ENCODE data around the gene MAPK1.
"Not testable (repeated sequence)": the region's sequence is repeated elsewhere in the genome, so short reads cannot be mapped to it uniquely, and the experiment has no call there.

The MAPK1 gene

DNA sequence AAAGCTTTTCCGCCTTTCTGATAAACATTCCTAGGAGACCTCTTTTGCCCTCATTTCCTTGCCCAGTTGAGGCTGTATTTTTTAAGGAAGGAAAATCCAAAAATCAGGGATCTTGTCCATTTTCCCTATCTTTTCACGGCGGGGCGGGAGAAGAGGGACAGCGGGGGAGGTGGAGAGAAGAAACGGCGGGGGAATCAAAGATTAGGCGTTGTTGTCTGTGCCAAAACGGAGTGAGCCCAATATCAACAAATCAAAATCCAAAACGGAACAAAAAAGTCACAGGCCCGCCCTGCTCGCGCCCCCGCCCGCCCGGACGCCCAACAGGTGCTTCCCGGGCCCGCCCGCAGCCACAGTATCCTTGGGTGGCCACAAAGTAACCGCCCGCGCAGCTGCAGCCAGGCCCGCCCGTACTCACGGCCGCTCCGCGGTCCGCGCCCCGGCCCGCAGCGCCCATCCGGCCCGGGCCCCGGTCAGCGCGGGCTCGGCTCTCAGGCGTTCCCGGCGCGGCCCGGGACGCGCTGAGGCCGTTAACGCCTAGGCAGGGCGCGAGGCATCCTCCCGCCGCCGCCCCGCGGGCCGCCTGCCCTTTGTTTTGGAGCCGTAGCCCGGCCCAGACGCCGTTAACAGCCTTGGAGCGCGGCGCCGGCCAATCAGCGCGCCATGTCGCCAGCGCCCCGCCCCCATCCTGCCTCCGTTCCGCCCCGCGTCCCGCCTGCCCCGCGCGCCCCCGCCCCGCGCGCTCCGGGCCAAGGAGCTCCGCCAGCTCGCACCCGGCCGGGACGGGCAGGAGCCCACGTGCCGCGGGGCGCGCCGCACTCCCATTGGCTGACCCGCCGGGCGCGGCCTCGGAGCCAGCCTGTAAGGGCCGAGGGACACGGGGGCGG is 132.0 kb downstream of the MAPK1 start, which contains the start of gene YPEL1:
YPEL1 (minus strand) TSS at position 595 of the 884 bp plus-strand sequence. CDS start 25,050 bp downstream, outside the sequence.
- H3K4me2 ChIP-seq (ENCODE audit: low read length), result peak within 1 kb of the TSS; percentile 95
- H3K36me3 ChIP-seq (ENCODE audit: insufficient read depth, low read length), result no peaks in the 10 kb centered on the region
- peak within 1 kb of the TSS; percentile 89 for H3K4me3 ChIP-seq (ENCODE audit: low read length)
- H3K9me3 ChIP-seq (replicated peaks; ENCODE audit: low read length), result no peaks in the 10 kb centered on the region
- peaks cover 11% of the 10 kb centered on the region for H3K4me1 ChIP-seq (ENCODE audit: control insufficient read depth, insufficient read depth, low read length)
- peaks cover 12% of the 10 kb centered on the region for H3K27me3 ChIP-seq (ENCODE audit: control insufficient read depth, insufficient read depth, low read length)
- peak within 1 kb of the TSS; percentile 75 for H3K9ac ChIP-seq (ENCODE audit: low read depth, low read length)

DNA sequence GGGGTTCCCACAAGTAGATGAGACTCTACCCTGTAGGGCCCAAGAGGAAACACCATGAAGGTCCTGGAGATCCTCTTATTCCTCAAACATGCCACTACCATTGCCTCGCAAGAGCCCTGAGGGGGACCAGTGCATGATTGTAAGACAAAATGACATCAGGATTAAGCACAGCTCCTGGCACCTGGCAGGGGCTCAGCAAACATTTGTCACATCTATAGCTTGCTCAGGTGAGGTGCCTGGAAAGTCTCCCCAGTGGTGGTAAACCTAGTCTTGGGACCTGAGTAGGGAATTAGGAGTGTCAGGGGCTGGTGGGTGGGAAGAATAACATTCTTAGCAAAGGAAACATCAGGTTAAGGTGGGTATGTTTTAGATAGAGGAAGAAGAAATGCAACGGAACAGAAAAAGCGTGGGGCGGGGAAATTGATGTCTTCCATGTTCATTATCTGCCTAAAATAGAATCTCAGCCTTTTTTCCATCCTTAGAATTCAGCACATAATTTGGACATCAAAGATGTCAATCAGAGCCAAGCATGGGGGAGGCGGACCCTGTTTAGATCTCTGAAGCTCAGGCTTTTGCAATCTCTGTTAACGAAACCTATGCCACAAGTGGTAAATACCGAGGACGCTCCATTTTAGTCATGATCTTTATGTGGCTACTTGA is 132.8 kb downstream of the MAPK1 start:
- no peaks in the 10 kb centered on the region for H3K9me3 ChIP-seq (replicated peaks; ENCODE audit: low read length)
- no peaks in the 10 kb centered on the region for H3K36me3 ChIP-seq (ENCODE audit: insufficient read depth, low read length)
- peaks cover 5% of the 10 kb centered on the region for H3K27me3 ChIP-seq (ENCODE audit: control insufficient read depth, insufficient read depth, low read length)
- H3K4me2 ChIP-seq (ENCODE audit: low read length), result peak overlapping the region; percentile 93
- peak overlapping the region; percentile 75 for H3K9ac ChIP-seq (ENCODE audit: low read depth, low read length)
- peak overlapping the region; percentile 89 for H3K4me3 ChIP-seq (ENCODE audit: low read length)
- peaks cover 11% of the 10 kb centered on the region for H3K4me1 ChIP-seq (ENCODE audit: control insufficient read depth, insufficient read depth, low read length)

DNA sequence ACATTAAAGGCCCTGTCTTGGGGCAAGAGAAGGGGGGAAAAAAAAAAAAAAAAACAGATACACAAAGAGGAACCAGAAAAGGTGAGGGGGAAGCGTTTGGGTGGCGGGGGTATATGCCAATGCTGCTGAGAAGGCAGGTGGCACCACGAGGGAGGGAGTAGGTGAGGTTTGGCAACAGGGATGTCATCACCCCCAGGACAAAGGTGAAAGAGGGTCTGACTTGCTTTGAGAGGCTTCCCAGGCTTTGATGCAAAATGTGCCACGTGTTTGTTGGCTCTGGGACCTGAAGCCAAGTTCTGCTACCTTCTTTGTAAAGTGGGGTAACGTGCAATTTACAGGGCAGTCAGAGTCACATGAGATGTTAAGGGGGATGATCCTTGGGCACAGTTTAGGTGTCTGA is 135.9 kb downstream of the MAPK1 start:
- Histone ChIP-seq H3K9me3 (replicated peaks; ENCODE audit: low read length) (no peaks in the 10 kb centered on the region), H3K4me1 (ENCODE audit: control insufficient read depth, insufficient read depth, low read length) (peaks cover 11% of the 10 kb centered on the region), H3K4me3 (ENCODE audit: low read length) (no peak overlapping the region), H3K9ac (ENCODE audit: low read depth, low read length) (no peak overlapping the region), H3K4me2 (ENCODE audit: low read length) (no peak overlapping the region), H3K27me3 (ENCODE audit: control insufficient read depth, insufficient read depth, low read length) (peaks cover 3% of the 10 kb centered on the region), H3K36me3 (ENCODE audit: insufficient read depth, low read length) (no peaks in the 10 kb centered on the region)

DNA sequence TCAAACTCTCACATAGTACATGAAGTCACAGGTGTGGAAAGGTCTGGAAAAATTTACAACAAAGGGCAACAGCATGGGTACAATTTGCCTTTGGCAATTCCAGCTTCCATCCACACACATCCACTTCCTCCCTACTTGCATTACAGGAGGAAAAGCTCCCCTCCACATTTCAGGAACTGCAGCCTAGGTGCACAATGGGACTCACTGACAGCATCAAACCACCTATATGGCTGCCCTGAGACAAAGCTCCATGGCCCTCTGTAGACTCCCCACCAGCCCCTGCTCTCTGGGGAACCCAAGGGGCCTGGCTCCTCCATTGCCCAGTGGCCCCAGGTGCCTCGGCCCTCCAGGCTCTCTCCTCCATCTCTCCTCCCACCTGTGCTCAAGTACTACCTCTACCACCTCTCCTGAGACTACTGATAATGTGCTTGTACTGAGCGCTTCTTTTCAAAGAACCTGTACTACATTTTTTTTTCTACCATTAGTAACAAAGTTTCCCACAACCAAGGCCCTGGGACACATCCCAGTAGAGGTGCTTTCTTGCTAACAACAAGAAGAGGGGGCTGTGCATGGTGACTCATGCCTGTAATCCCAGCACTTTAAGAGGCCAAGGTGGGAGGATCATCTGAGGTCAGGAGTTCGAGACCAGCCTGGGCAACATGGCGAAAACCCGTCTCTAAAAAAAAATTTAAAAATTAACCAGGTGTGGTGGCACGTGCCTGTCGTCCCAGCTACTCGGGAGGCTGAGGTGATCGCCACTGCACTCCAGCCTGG is 136.7 kb downstream of the MAPK1 start:
- no peaks in the 10 kb centered on the region for H3K36me3 ChIP-seq (ENCODE audit: insufficient read depth, low read length)
- H3K4me1 ChIP-seq (ENCODE audit: control insufficient read depth, insufficient read depth, low read length), result peaks cover 8% of the 10 kb centered on the region
- H3K9ac ChIP-seq (ENCODE audit: low read depth, low read length), result no peak overlapping the region
- no peak overlapping the region for H3K4me3 ChIP-seq (ENCODE audit: low read length)
- no peaks in the 10 kb centered on the region for H3K9me3 ChIP-seq (replicated peaks; ENCODE audit: low read length)
- H3K27me3 ChIP-seq (ENCODE audit: control insufficient read depth, insufficient read depth, low read length), result peaks cover 3% of the 10 kb centered on the region
- H3K4me2 ChIP-seq (ENCODE audit: low read length), result no peak overlapping the region

DNA sequence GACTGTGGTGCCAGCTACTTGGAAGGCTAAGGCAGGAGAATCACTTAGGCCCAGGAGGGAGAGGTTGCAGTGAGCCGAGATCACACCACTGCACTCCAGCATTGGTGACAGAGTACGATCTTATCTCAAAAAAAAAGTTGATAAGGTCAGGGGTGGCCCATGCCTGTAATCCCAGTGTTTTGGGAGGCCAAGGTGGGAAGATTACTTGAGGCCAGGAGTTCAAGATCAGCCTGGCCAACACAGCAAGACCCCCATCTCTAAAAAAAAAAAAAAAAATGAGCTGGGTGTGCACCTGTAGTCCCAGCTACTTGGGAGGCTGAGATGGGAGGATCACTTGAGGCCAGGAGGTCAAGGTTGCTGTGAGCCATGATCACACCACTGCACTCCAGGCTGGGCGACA is 138.3 kb downstream of the MAPK1 start:
- H3K9ac ChIP-seq (ENCODE audit: low read depth, low read length); H3K4me1 ChIP-seq (ENCODE audit: control insufficient read depth, insufficient read depth, low read length); H3K36me3 ChIP-seq (ENCODE audit: insufficient read depth, low read length); H3K9me3 ChIP-seq (replicated peaks; ENCODE audit: low read length); H3K4me2 ChIP-seq (ENCODE audit: low read length); H3K4me3 ChIP-seq (ENCODE audit: low read length); H3K27me3 ChIP-seq (ENCODE audit: control insufficient read depth, insufficient read depth, low read length): not testable (repeated sequence)

DNA sequence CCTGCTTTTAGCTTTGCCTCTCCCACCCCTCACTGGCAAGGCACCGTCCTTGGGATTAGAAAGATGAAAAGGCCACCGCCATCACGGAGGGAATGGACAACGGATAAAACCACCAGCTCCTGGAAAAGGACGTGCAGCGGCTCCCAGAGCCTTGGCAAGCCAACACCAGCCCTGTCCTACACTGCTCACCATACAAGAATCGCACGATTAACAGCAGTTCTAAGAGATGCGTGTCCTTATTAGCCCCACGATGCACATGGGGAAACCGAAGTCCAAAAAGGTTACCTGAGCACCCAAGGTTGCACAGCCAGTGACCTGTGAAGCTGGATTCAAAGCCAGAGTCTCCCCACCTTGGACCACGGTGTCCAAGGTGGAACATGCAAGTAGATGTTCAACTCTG is 139.2 kb downstream of the MAPK1 start:
- H3K36me3 ChIP-seq (ENCODE audit: insufficient read depth, low read length), result no peaks in the 10 kb centered on the region
- H3K4me1 ChIP-seq (ENCODE audit: control insufficient read depth, insufficient read depth, low read length), result no peaks in the 10 kb centered on the region
- no peaks in the 10 kb centered on the region for H3K9me3 ChIP-seq (replicated peaks; ENCODE audit: low read length)
- H3K27me3 ChIP-seq (ENCODE audit: control insufficient read depth, insufficient read depth, low read length), result peaks cover 3% of the 10 kb centered on the region
- H3K4me2 ChIP-seq (ENCODE audit: low read length), result no peak overlapping the region
- no peak overlapping the region for H3K4me3 ChIP-seq (ENCODE audit: low read length)
- H3K9ac ChIP-seq (ENCODE audit: low read depth, low read length), result no peak overlapping the region

DNA sequence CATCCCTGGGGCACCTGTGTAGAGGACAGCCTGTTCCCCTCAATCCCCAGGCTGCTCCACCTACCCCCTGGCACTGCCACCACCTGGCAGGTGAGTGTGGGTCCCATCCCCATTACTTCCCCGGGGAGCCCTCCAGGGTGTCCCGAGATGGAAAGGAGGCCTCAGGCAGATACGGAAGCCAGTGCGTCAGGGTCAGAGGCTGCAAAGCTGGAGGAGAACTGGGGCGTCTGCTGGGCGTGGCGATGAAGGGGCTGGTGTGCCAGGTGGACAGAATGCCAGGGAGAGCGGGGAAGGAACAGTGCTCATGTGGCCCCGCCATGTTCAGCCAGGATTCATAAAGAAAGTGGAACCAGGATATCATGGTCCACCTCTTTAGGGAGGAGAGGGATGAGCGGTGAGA is 139.7 kb downstream of the MAPK1 start:
- H3K4me2 ChIP-seq (ENCODE audit: low read length), result no peak overlapping the region
- no peaks in the 10 kb centered on the region for H3K4me1 ChIP-seq (ENCODE audit: control insufficient read depth, insufficient read depth, low read length)
- no peaks in the 10 kb centered on the region for H3K36me3 ChIP-seq (ENCODE audit: insufficient read depth, low read length)
- peaks cover 3% of the 10 kb centered on the region for H3K27me3 ChIP-seq (ENCODE audit: control insufficient read depth, insufficient read depth, low read length)
- H3K9ac ChIP-seq (ENCODE audit: low read depth, low read length), result no peak overlapping the region
- H3K4me3 ChIP-seq (ENCODE audit: low read length), result no peak overlapping the region
- no peaks in the 10 kb centered on the region for H3K9me3 ChIP-seq (replicated peaks; ENCODE audit: low read length)

DNA sequence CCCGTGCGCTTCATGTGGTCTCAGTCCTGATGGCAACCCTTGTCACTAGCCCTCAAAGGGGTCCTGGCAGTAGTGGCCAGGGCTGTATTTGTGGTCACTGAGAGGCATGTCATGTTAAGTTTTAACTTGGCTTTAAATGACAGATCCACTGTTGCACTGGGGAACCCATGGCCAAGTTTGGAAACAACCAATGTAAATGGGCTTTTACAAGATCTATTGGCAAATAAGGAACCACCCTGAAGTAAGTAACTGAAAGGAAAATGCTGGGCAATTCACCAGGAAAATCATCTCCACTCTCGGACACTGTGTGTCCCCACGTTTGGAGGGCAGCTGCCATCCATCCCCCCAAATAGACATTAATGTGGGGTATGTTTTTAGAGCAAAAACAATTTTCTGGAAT is 140.3 kb downstream of the MAPK1 start:
- peaks cover 3% of the 10 kb centered on the region for H3K27me3 ChIP-seq (ENCODE audit: control insufficient read depth, insufficient read depth, low read length)
- no peak overlapping the region for H3K4me3 ChIP-seq (ENCODE audit: low read length)
- no peaks in the 10 kb centered on the region for H3K4me1 ChIP-seq (ENCODE audit: control insufficient read depth, insufficient read depth, low read length)
- no peak overlapping the region for H3K4me2 ChIP-seq (ENCODE audit: low read length)
- no peaks in the 10 kb centered on the region for H3K9me3 ChIP-seq (replicated peaks; ENCODE audit: low read length)
- H3K9ac ChIP-seq (ENCODE audit: low read depth, low read length), result no peak overlapping the region
- H3K36me3 ChIP-seq (ENCODE audit: insufficient read depth, low read length), result no peaks in the 10 kb centered on the region

DNA sequence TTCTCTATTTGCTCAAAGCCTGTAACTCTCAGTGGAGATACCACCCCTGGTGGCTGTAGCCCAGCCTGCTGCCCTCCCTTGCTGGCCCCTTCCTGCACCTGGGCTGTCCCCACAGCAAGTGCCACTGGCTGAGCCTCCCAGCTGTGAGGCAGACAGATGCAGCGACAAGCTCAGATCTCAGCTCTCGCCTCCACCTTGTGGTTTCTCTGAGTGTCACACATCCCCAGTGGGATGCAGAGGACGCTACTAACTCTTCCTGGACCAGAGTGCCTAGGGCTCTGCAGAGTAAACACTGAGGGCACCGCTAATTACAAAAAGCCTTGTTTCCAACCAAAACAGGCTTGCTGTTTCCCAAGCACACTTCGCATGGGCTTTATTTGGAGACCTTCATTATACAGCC is 140.8 kb downstream of the MAPK1 start:
- Histone ChIP-seq H3K4me3 (ENCODE audit: low read length) (no peak overlapping the region), H3K4me1 (ENCODE audit: control insufficient read depth, insufficient read depth, low read length) (no peaks in the 10 kb centered on the region), H3K9ac (ENCODE audit: low read depth, low read length) (no peak overlapping the region), H3K9me3 (replicated peaks; ENCODE audit: low read length) (no peaks in the 10 kb centered on the region), H3K4me2 (ENCODE audit: low read length) (no peak overlapping the region), H3K36me3 (ENCODE audit: insufficient read depth, low read length) (no peaks in the 10 kb centered on the region), H3K27me3 (ENCODE audit: control insufficient read depth, insufficient read depth, low read length) (no peaks in the 10 kb centered on the region)

DNA sequence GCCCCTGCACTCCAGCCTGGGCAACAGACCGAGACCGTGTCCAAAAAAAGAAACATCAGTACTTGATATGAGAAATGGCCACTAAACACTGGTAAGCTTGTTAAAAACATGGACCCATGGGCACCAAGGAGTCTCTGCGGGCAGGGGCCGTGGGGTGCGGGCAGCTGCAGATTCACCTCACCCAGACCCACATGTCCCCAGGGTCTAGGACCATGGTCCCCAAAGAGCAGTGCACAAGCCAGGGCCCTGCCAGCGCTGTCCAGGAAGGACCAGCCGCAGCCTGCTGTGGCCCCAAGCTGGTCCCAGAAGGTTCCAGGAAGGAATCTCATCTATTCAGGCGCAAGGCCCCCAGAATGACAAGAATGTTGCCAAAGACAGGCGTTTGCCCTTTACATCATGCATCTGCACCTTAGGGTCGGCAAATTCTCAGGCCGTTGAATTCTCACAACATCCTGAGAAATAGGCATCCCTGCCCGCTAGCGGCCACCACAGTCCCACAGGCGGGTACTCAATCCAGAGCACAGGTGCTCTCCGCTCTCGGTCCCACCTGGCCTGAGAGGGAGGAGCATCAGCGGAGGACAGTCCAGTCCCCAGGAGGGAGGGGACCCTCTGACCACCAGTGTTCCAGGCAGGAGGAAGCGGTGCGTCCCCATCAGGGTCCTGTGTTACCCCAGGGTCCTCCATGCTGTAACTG is 141.3 kb downstream of the MAPK1 start:
- Histone ChIP-seq H3K36me3 (ENCODE audit: insufficient read depth, low read length) (no peaks in the 10 kb centered on the region), H3K4me1 (ENCODE audit: control insufficient read depth, insufficient read depth, low read length) (no peaks in the 10 kb centered on the region), H3K9ac (ENCODE audit: low read depth, low read length) (no peak overlapping the region), H3K27me3 (ENCODE audit: control insufficient read depth, insufficient read depth, low read length) (no peaks in the 10 kb centered on the region), H3K4me3 (ENCODE audit: low read length) (no peak overlapping the region), H3K9me3 (replicated peaks; ENCODE audit: low read length) (no peaks in the 10 kb centered on the region), H3K4me2 (ENCODE audit: low read length) (no peak overlapping the region)

DNA sequence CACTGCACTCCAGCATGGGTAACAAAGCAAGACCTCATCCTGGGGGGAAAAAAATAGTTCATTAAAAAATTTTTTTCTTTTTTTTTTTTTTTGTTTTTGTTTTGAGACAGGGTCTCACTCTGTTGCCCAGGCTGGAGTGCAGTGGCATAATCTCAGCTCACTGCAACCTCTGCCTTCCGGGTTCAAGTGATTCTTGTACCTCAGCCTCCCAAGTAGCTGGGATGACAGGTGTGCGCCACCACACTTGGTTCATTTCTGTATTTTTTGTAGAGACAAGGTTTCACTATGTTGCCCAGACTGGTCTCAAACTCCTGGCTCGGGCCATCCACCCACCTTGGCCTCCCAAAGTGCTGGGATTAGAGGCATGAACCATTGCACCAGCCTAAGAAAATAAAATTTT is 142.9 kb downstream of the MAPK1 start:
- not testable (repeated sequence) for H3K4me1 ChIP-seq (ENCODE audit: control insufficient read depth, insufficient read depth, low read length); H3K9ac ChIP-seq (ENCODE audit: low read depth, low read length); H3K4me2 ChIP-seq (ENCODE audit: low read length); H3K4me3 ChIP-seq (ENCODE audit: low read length); H3K9me3 ChIP-seq (replicated peaks; ENCODE audit: low read length); H3K36me3 ChIP-seq (ENCODE audit: insufficient read depth, low read length); H3K27me3 ChIP-seq (ENCODE audit: control insufficient read depth, insufficient read depth, low read length)
